ENCODE measurements around the gene ZNF735. TPM values are rescaled to one million over a fixed set of nuclear protein-coding genes. Genes with fewer than 3 reads are reported as not detected.

Gene ZNF735
- total RNA-seq = not detected in 2 replicates

DNA sequence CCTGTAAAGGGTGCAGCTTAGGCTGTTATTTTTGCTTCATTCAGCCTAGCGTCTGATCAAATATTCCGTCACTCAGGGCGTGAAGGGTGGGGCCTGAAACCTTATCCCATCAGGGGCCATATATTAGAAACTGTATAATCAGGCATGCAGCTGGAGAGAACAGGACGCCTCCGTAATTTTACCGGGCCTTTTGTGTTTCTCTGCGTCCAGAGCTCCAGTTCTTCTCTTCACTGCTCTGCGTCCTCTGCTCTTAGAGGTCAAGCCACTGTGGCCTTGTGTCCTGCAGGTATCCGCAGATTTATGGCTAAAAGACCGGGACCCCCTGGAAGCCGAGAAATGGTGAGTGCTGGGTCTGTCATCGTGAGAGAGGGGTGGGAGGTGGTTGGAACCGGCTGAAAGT, at the start of gene ZNF735:
Gene ZNF735 (plus strand): TSS at position 301 of the 400 bp plus-strand sequence. CDS start 0 bp downstream, at position 301.

DNA sequence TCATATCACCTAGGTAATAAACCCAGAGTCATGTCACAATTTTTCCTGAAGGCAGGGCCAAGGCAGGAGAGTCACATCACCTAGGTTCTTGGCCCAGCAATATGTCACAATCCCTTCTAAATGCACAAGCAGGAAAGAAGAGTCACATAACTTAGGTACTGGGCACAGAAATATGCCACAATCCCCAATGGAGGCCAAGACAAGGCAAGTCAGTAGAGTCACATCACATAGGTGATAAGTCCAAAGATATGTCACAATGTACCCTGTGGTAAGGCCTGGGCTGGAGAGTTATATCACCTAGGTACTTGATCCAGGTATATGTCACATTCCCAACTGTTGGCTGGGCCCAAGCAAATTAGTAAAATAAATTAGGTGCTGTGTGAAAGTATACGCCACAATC, 21.2 kb downstream of the ZNF735 start, which contains the start of gene ZNF679:
Gene ZNF679 (plus strand): TSS at position 301 of the 400 bp plus-strand sequence. CDS start 20,644 bp downstream, outside the sequence.

Other genes starting within 250 kb of the ZNF735 start
- not detected in 2 replicates for gene ZNF722, start 208.4 kb upstream of the ZNF735 start, total RNA-seq
- gene ZNF727, start 161.8 kb upstream of the ZNF735 start, total RNA-seq = 0.11 and 0.75 TPM in 2 replicates
- not detected in 2 replicates for gene ZNF679, start 21.3 kb downstream of the ZNF735 start, total RNA-seq
- gene ZNF736, start 106.8 kb downstream of the ZNF735 start, total RNA-seq = 14.7 and 18.6 TPM in 2 replicates